ENCODE data around the gene DIPK1B.

DNA sequence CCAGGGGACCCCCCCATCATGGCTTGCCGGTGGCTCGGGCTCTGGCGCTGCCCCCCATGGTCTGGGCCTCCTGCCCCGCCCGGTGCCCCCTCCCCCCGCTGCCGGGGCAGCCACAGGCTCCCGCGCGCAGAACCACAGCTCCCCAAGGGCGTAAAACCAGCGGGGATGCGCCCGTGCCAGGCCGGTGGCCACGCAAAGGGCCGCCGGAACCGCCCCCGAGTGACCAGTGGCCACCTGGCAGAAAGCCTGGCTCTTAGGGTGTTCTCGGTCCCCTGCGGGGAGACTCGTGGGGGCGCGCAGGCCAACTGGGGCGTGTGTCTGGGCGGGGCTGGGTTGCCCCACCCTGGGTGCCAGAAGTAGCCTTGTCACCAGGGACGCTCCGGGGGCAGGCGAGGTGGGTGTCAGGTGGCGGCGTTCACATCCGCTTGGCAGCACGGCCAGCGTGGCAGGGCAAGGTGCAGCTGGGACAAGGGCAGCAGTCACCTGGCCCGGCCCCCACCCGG is 24.6 kb upstream of the DIPK1B start:
- TF ChIP-seq CTCF (conservative IDR thresholded peaks at IDR 0.05; ENCODE audit: low read depth in 2 of 2) (no peak), POLR2AphosphoS5 (IDR thresholded peaks at IDR 0.05; ENCODE audit: low read depth) (no peak), NANOG (IDR thresholded peaks at IDR 0.05; ENCODE audit: borderline replicate concordance) (no peak), JUNB (IDR thresholded peaks at IDR 0.05; ENCODE audit: unreplicated experiment) (no peak), ETS1 (IDR thresholded peaks at IDR 0.05) (no peak), EZH2phosphoT487 (IDR thresholded peaks at IDR 0.05; ENCODE audit: unreplicated experiment) (no peak), REST (IDR thresholded peaks at IDR 0.05; ENCODE audit: unreplicated experiment) (no peak), CREB1 (CRISPR knock-in tag; IDR thresholded peaks at IDR 0.05; ENCODE audit: low read depth) (no peak), ZNF331 (CRISPR knock-in tag; IDR thresholded peaks at IDR 0.05; ENCODE audit: low read depth) (no peak), ZNF462 (CRISPR knock-in tag; IDR thresholded peaks at IDR 0.05) (no peak)

Measured in GM23338 (cell line).